IMR-90 (cell line): ENCODE results near the gene RIPOR2. TPM values are rescaled to one million over a fixed set of nuclear protein-coding genes. Genes with fewer than 3 reads are reported as not detected.

Experiments used
- ATAC-seq: fragments of 200-7000 bp; cut with Tn5 transposase; 2 replicates; pipeline ENCODE4 v1.9.1; 2020; ENCODE audit warnings: low read depth, mild to moderate bottlenecking, moderate library complexity
- BruUV-seq: library from RNA; stranded (reverse); fragments of 400-500 nt; replicated peaks from 2 replicates; lab custom pipeline; 2021; lab: Mats Ljungman, UMichigan
- CTCF ChIA-PET: fragments of 300-600 bp; formaldehyde crosslinking; extraction: SDS; loops from one replicate; lab custom pipeline; 2021; ENCODE audit warnings: antibody characterized with exemption; lab: Yijun Ruan, JAX
- POLR2A ChIA-PET: fragments of 300-600 bp; sonication (Branson Sonifier 250); formaldehyde crosslinking; loops from one replicate; lab custom pipeline; 2022; ENCODE audit warnings: antibody characterized with exemption; ENCODE audit not compliant: unreplicated experiment; lab: Charles Lee
- DNase-seq: peaks from one replicate; pipeline ENCODE4 v3.0.0; 2013
- H2AFZ ChIP-seq: replicated peaks from 2 replicates; pipeline ENCODE3; 2013; ENCODE audit warnings: low read length, mild to moderate bottlenecking; ENCODE audit not compliant: poor library complexity
- H2AK5ac ChIP-seq: 2 replicates; pipeline ENCODE4 v1.6.1; 2013; ENCODE audit warnings: low read depth, low read length, inconsistent platforms
- H2AK9ac ChIP-seq: replicated peaks from 2 replicates; pipeline ENCODE3; 2013; ENCODE audit warnings: mild to moderate bottlenecking, low read depth, low read length, moderate library complexity; ENCODE audit not compliant: poor library complexity
- H2BK120ac ChIP-seq: 2 replicates; pipeline ENCODE4 v1.6.1; 2013; ENCODE audit warnings: low read depth, low read length, inconsistent platforms
- H2BK15ac ChIP-seq: 3 replicates; pipeline ENCODE4 v1.6.1; 2013; ENCODE audit warnings: low read depth, low read length, inconsistent platforms
- H2BK20ac ChIP-seq: 2 replicates; pipeline ENCODE4 v1.6.1; 2013; ENCODE audit warnings: low read depth, mild to moderate bottlenecking, inconsistent platforms, low read length, moderate library complexity
- H2BK5ac ChIP-seq: 2 replicates; pipeline ENCODE4 v1.6.1; 2013; ENCODE audit warnings: mild to moderate bottlenecking, low read depth, low read length, inconsistent platforms; ENCODE audit not compliant: poor library complexity, severe bottlenecking
- H3K14ac ChIP-seq: replicated peaks from 2 replicates; pipeline ENCODE4 v1.6.1; 2013; ENCODE audit warnings: low read depth, low read length, inconsistent platforms
- H3K18ac ChIP-seq: 2 replicates; pipeline ENCODE4 v1.6.1; 2013; ENCODE audit warnings: low read depth, low read length, control low read depth
- H3K23ac ChIP-seq: 2 replicates; pipeline ENCODE4 v1.6.1; 2013; ENCODE audit warnings: low read depth, low read length, inconsistent platforms
- H3K27ac ChIP-seq: 2 replicates; pipeline ENCODE4 v1.5.1; 2013; ENCODE audit warnings: mild to moderate bottlenecking, control low read depth, low read length; ENCODE audit not compliant: insufficient read depth
- H3K27me3 ChIP-seq: 2 replicates; pipeline ENCODE4 v1.6.1; 2013; ENCODE audit warnings: low read length; ENCODE audit not compliant: control insufficient read depth, insufficient read depth
- H3K36me3 ChIP-seq: 2 replicates; pipeline ENCODE4 v1.6.1; 2013; ENCODE audit warnings: low read length, mixed read lengths; ENCODE audit not compliant: control insufficient read depth, insufficient read depth
- H3K4ac ChIP-seq: 2 replicates; pipeline ENCODE4 v1.6.1; 2013; ENCODE audit warnings: low read depth, low read length, inconsistent platforms
- H3K4me1 ChIP-seq: 2 replicates; pipeline ENCODE4 v1.6.1; 2013; ENCODE audit warnings: low read length, mixed read lengths; ENCODE audit not compliant: control insufficient read depth, insufficient read depth
- H3K4me2 ChIP-seq: 2 replicates; pipeline ENCODE4 v1.6.1; 2013; ENCODE audit warnings: low read depth, mild to moderate bottlenecking, control low read depth, low read length, moderate library complexity
- H3K4me3 ChIP-seq: 2 replicates; pipeline ENCODE4 v1.5.1; 2013; ENCODE audit warnings: low read depth, mild to moderate bottlenecking, control low read depth, low read length, moderate library complexity; ENCODE audit not compliant: insufficient read depth
- H3K56ac ChIP-seq: 2 replicates; pipeline ENCODE4 v1.6.1; 2013; ENCODE audit warnings: low read length, inconsistent platforms; ENCODE audit not compliant: insufficient read depth; ENCODE audit errors: extremely low read depth
- H3K79me1 ChIP-seq, 2 experiments: 2 replicates each; pipeline ENCODE4 v1.6.1; 2013; ENCODE audit warnings: low read length in 2 of 2, inconsistent platforms in 1 of 2, low read depth in 1 of 2
- H3K9ac ChIP-seq: 2 replicates; pipeline ENCODE4 v1.6.1; 2013; ENCODE audit warnings: low read depth, low read length, control low read depth
- H3K9me1 ChIP-seq: 2 replicates; pipeline ENCODE4 v1.6.1; 2013; ENCODE audit warnings: low read length, inconsistent platforms; ENCODE audit not compliant: insufficient read depth
- H3K9me3 ChIP-seq: 2 replicates; pipeline ENCODE4 v1.6.1; 2013; ENCODE audit warnings: low read length; ENCODE audit not compliant: control insufficient read depth, insufficient read depth
- H4K20me1 ChIP-seq: 2 replicates; pipeline ENCODE4 v1.6.1; 2013; ENCODE audit warnings: low read length, inconsistent platforms; ENCODE audit not compliant: insufficient read depth
- H4K5ac ChIP-seq: 2 replicates; pipeline ENCODE4 v1.6.1; 2013; ENCODE audit warnings: mild to moderate bottlenecking, low read depth, low read length, control low read depth
- H4K8ac ChIP-seq, 2 experiments: 2 replicates each; pipeline ENCODE4 v1.6.1; 2013; ENCODE audit warnings: low read depth in 2 of 2, low read length in 2 of 2, control low read depth in 1 of 2, inconsistent platforms in 1 of 2
- H4K91ac ChIP-seq: 2 replicates; pipeline ENCODE4 v1.6.1; 2013; ENCODE audit warnings: low read depth, low read length, inconsistent platforms; ENCODE audit not compliant: insufficient read depth
- BHLHE40 ChIP-seq: fragments of 150-350 bp; IDR thresholded peaks from 2 replicates; pipeline ENCODE4 v1.6.1; 2016; ENCODE audit warnings: mild to moderate bottlenecking, low read depth, low read length
- CEBPB ChIP-seq: IDR thresholded peaks from 2 replicates; pipeline ENCODE4 v1.6.1; 2012; ENCODE audit warnings: low read depth, low read length, improper control_type of control experiment
- CHD1 ChIP-seq: IDR thresholded peaks from 2 replicates; pipeline ENCODE4 v1.6.1; 2012; ENCODE audit warnings: low read depth, low read length, improper control_type of control experiment
- CTCF ChIP-seq: conservative IDR thresholded peaks from 2 replicates; pipeline ENCODE4 v1.5.1; 2012; ENCODE audit warnings: mild to moderate bottlenecking, low read depth, low read length, improper control_type of control experiment
- ELK1 ChIP-seq: fragments of 150-350 bp; IDR thresholded peaks from 2 replicates; pipeline ENCODE4 v1.6.1; 2016; ENCODE audit warnings: low read depth, mild to moderate bottlenecking, low read length, moderate library complexity, borderline replicate concordance
- FOS ChIP-seq: fragments of 150-350 bp; IDR thresholded peaks from 2 replicates; pipeline ENCODE4 v1.6.1; 2016; ENCODE audit warnings: low read depth, low read length
- MAFK ChIP-seq: IDR thresholded peaks from 2 replicates; pipeline ENCODE4 v1.6.1; 2012; ENCODE audit warnings: low read depth, low read length, improper control_type of control experiment
- MAZ ChIP-seq: IDR thresholded peaks from 2 replicates; pipeline ENCODE4 v1.6.1; 2012; ENCODE audit warnings: low read depth, mild to moderate bottlenecking, low read length, improper control_type of control experiment, moderate library complexity, borderline replicate concordance
- MXI1 ChIP-seq: IDR thresholded peaks from 2 replicates; pipeline ENCODE4 v1.6.1; 2012; ENCODE audit warnings: low read depth, mild to moderate bottlenecking, low read length, moderate library complexity, borderline replicate concordance
- NFE2L2 ChIP-seq: fragments of 150-350 bp; IDR thresholded peaks from 2 replicates; pipeline ENCODE4 v1.6.1; 2016; ENCODE audit warnings: low read depth, mild to moderate bottlenecking, low read length
- POLR2A ChIP-seq: IDR thresholded peaks from 2 replicates; pipeline ENCODE4 v1.6.1; 2012; ENCODE audit warnings: mild to moderate bottlenecking, low read depth, low read length
- RAD21 ChIP-seq: IDR thresholded peaks from 2 replicates; pipeline ENCODE4 v1.6.1; 2012; ENCODE audit warnings: low read length, improper control_type of control experiment
- RCOR1 ChIP-seq: IDR thresholded peaks from 2 replicates; pipeline ENCODE4 v1.6.1; 2012; ENCODE audit warnings: mild to moderate bottlenecking, low read length, improper control_type of control experiment; ENCODE audit not compliant: insufficient replicate concordance
- RFX5 ChIP-seq: IDR thresholded peaks from 2 replicates; pipeline ENCODE4 v1.8.0; 2012; ENCODE audit warnings: low read depth, mild to moderate bottlenecking, low read length, moderate library complexity
- SMC3 ChIP-seq: fragments of 150-350 bp; IDR thresholded peaks from 2 replicates; pipeline ENCODE4 v1.6.1; 2016; ENCODE audit warnings: low read depth, mild to moderate bottlenecking, antibody characterized with exemption, low read length, moderate library complexity
- USF2 ChIP-seq: fragments of 150-350 bp; IDR thresholded peaks from 2 replicates; pipeline ENCODE4 v1.6.1; 2017; ENCODE audit warnings: mild to moderate bottlenecking, antibody characterized with exemption, low read length, low read depth
- WGBS, 2 experiments: methylation state at CpG; one replicate each; pipeline versions ENCODE4 v1.1.5 to v1.1.7; 2013; ENCODE audit warnings: missing lambda C conversion rate in 2 of 2; ENCODE audit not compliant: insufficient read length in 1 of 2; ENCODE audit errors: extremely low coverage in 2 of 2; 5-methylcytosine and 5-hydroxymethylcytosine counted together
- dilution Hi-C: fragments of 300-500 bp; cut with HindIII; formaldehyde crosslinking; loops from one replicate; pipeline ENCODE4 v1.14.3; 2018; ENCODE audit warnings: low sequenced_read_pairs; ENCODE audit not compliant: unreplicated experiment
- in situ Hi-C: fragments of 300-500 bp; cut with MboI; formaldehyde crosslinking; loops from 3 replicates; pipeline ENCODE4 v1.14.3; 2019; ENCODE audit warnings: low sequenced_read_pairs, inconsistent platforms, mixed read lengths
- intact Hi-C: fragments of 100-400 bp; cut with micrococcal nuclease; formaldehyde crosslinking; loops from 2 replicates; pipeline ENCODE4 v1.10.0; 2022
- polyA plus RNA-seq, 3 experiments: library from polyadenylated mRNA; depleted of rRNA; stranded (reverse); fragments of >200 nt; gene quantifications; 2 replicates each; pipeline ENCODE4 v1.2.3, GENCODE V29; 2012; ENCODE audit warnings: low replicate concordance in 1 of 3
- total RNA-seq: library from RNA; depleted of rRNA; stranded (reverse); fragments of >200 nt; gene quantifications from 2 replicates; pipeline ENCODE4 v1.2.3, GENCODE V29; 2012

RIPOR2 gene
- total and polyA plus RNA-seq, 2 of the 4 experiments (the other 2 are of a cell fraction): 1.1 to 1.2 TPM

GRCh38 chr6:24768361-24768760, 167.4 kb downstream of the RIPOR2 start:
- Histone ChIP-seq H4K91ac (no peak overlapping the region), H2BK20ac (no peak overlapping the region), H3K9ac (no peak overlapping the region), H3K36me3 (no peaks in the 10 kb centered on the region), H3K9me3 (no peaks in the 10 kb centered on the region), H3K14ac (no peak overlapping the region), H2BK120ac (no peak overlapping the region), H3K56ac (no peak overlapping the region), H3K27ac (no peak overlapping the region), H2AK5ac (no peak overlapping the region), H3K79me1 (no peaks in the 10 kb centered on the region), H3K4me3 (no peak overlapping the region), H2AK9ac (no peak overlapping the region), H3K4me1 (peaks cover 2% of the 10 kb centered on the region; the same call in 1 of the 2 replicates), H3K18ac (no peak overlapping the region), H3K23ac (no peak overlapping the region), H3K4me2 (no peak overlapping the region), H3K27me3 (no peaks in the 10 kb centered on the region), H3K4ac (no peak overlapping the region), H4K8ac (no peak overlapping the region), H4K5ac (no peak overlapping the region), H3K9me1 (no peaks in the 10 kb centered on the region; the same call in 1 of the 2 replicates), H2BK15ac (no peak overlapping the region), H2AFZ (no peak overlapping the region), H4K20me1 (no peaks in the 10 kb centered on the region), H2BK5ac (no peak overlapping the region)
- in situ Hi-C loops (loop anchor here (5.0 kb wide), 1 partner anchor 56 kb away; no protein-coding TSS in a partner anchor), intact Hi-C loops (loop anchor here (10.0 kb wide), 1 partner anchor 484 kb away; no protein-coding TSS in a partner anchor), dilution Hi-C loops (no loop called here)
- DNase-seq (peak; percentile 3), ATAC-seq (no peak)
- TF ChIP-seq MXI1 (no peak), USF2 (no peak), NFE2L2 (no peak), RCOR1 (no peak), CHD1 (no peak), RFX5 (no peak), FOS (no peak), RAD21 (no peak), SMC3 (no peak), CTCF (no peak), ELK1 (no peak), MAFK (no peak), BHLHE40 (no peak), CEBPB (no peak), POLR2A (no peak), MAZ (no peak)
- ChIA-PET CTCF (no interaction called here), POLR2A (no interaction called here)
- no CpG with 5 or more reads among the region's 5 CpGs for WGBS, 2 experiments
- BruUV-seq: no TSS peak
